ENCODE data around the gene DNM1. TPM values are rescaled to one million over a fixed set of nuclear protein-coding genes. Genes with fewer than 3 reads are reported as not detected.
"Not testable (repeated sequence)": the region's sequence is repeated elsewhere in the genome, so short reads cannot be mapped to it uniquely, and the experiment has no call there.

DNM1 gene
- total RNA-seq, 1 experiment from 2014 or later, result 20.6 TPM

GRCh38 chr9:128222880-128223670, 19.9 kb downstream of the DNM1 start:
- no peak for DNase-seq (ENCODE audit: low spot score)

DNA sequence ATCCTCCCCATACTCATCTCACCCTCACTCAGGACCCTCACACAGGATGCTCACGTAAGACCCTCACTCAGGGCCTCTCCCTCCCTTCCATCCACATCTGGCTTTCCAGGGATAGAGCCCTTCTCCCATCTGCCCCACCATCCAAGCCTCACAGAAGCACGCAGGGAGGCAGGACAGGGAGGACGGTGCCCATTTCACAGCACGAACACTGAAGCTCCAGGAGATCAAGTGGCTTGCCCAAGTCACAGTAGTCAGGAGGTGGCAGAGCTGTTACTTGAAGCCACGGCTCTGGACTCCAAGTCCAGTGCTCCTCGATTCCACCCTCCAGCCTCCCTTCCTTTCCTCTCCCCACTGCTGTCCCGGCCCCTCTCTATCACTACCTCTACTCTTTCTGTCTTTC, 21.7 kb downstream of the DNM1 start:
- DNase-seq (ENCODE audit: low spot score), result no peak

DNA sequence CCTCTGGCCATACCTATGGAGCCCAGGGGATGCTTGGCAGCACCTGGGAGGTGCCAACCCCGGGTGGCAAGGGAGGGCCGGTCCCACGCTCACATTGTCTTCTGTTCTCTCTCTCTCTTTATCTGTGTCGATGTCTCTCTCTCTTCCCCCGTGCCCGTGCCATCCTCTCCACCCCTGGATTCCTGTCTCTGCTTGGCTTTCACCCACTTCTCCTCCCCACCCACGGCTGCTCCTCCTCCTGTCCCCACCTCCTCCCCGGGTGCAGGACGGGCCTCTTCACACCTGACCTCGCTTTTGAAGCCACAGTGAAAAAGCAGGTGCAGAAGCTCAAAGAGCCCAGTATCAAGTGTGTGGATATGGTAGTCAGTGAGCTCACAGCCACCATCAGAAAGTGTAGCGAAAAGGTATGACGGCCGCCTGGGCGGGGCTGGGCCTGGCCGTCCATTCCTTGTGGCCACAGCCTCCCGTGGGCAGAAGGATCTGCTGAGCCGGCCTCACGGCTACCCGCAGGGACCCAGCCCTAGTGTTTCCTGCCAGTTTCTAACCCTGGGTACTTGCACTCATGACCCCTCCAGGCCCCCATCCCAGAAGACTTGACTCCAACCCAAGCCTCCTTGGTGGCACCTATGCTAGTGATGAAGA, 22.7 kb downstream of the DNM1 start:
- DNase-seq (ENCODE audit: low spot score), result no peak

GRCh38 chr9:128226412-128226801, 23.2 kb downstream of the DNM1 start:
- no peak for DNase-seq (ENCODE audit: low spot score)

GRCh38 chr9:128230897-128231296, 27.7 kb downstream of the DNM1 start:
- not testable (repeated sequence) for DNase-seq (ENCODE audit: low spot score)

DNA sequence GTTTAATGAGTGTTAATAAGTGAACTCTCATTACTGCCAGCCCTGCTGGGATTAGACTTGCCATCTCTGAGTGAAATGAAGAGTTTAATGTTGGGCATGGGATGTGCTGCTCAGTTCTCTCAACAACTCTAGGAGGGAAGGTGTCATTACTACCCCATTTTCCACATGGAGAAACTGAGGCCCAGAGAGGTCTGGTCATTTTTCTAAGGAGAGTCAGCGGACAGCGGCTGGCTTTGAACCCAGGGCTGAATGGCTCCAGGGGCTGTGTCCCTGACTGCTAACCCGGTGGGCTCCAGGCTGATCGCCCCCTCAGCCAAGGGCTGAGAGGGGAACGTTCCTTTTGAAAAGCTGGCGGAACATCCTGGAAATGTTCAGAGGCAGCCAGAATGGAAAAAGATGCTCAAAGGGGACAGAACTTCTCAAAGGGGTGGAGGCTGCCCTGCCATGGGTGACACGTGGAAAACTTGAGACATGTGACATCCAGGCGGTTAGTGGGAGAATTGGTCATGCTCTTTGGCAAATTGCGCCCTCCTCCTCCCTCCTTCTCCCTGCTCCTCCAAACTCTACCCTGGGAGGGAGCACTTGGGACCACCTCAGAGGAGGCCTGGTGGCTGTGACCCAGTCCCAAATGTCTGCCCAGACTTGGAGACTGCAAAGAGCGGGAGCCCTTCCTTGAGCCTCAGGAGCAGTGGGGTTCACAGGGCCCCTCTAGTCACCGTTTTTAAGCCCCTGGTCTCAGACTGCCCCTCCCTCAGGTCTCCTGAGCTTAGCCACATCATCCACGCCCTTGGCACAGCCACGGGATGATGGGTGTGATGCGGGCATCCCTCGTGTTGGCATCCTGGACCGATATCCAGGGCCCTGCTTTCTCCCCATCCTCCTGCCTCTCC, 28.7 kb downstream of the DNM1 start:
- DNase-seq (ENCODE audit: low spot score), result no peak

- DNase-seq (ENCODE audit: low spot score), result no peak
These were observed 29.6 kb downstream of the DNM1 start for GRCh38 chr9:128232528-128233428.

DNA sequence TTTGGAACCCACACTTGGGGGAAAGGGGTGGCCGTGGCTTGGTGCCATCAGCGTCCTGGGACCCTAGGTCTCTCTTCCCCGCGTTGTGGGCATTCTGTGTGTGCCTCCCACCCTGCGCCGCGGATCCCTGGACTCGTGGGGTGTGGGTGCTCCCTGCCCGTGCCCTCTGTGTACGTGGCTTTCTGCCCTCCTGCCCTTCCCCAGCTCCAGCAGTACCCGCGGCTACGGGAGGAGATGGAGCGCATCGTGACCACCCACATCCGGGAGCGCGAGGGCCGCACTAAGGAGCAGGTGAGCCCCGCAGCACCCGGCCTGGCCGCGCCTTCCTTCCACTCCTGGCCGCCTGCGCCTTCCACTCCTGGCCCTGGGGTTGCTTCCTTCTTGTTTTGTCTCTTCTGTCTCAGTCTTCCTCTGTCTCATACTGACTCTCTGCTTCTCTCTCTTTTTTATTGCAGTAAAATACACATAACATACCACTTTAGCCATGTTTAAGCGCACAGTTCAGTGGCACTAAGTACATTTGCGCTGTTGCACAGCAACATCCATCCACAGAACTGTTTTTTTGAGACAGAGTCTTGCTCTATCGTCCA, 30.7 kb downstream of the DNM1 start:
- DNase-seq (ENCODE audit: low spot score), result no peak

DNA sequence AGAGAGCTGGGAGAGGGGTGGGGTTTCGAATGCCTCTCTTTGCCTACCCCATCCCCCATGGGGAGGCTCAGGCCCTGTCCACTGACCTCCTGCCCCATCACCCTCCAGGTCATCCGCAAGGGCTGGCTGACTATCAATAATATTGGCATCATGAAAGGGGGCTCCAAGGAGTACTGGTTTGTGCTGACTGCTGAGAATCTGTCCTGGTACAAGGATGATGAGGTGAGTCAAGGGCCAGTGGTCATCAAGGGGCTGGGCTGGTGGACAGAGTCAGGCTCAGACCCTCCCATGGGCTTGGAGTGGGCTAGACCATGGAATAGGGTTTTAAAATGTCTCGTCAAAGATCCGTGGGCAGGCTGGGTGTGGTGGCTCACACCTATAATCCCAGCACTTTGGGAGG, 38.9 kb downstream of the DNM1 start:
- no peak for DNase-seq (ENCODE audit: low spot score)

GRCh38 chr9:128242828-128243214, 39.6 kb downstream of the DNM1 start:
- no peak for DNase-seq (ENCODE audit: low spot score)

GRCh38 chr9:128243215-128244018, 40.2 kb downstream of the DNM1 start:
- DNase-seq (ENCODE audit: low spot score), result no peak

GRCh38 chr9:128244091-128244836, 41.1 kb downstream of the DNM1 start:
- no peak for DNase-seq (ENCODE audit: low spot score)

DNA sequence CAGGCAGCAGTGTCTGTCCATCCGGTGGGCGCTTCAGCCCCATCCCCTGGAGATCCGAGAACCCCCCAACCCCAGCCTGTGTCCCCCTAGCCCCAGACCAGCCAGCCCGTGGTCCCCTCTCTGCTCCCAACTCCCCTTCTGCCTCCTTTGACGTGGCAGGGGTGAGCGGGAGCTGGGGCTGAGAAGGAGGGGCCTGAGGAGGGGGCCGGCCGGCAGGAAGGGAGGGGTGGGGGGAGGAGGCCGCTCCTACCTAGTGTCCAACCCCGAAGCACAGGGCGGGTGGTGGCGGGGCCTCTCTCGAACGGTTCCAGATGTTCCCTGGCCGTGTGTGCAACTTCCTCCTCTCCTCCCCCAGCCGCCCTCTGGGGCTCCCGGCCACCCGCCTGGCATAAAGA, 41.7 kb downstream of the DNM1 start:
- no peak for DNase-seq (ENCODE audit: low spot score)

DNA sequence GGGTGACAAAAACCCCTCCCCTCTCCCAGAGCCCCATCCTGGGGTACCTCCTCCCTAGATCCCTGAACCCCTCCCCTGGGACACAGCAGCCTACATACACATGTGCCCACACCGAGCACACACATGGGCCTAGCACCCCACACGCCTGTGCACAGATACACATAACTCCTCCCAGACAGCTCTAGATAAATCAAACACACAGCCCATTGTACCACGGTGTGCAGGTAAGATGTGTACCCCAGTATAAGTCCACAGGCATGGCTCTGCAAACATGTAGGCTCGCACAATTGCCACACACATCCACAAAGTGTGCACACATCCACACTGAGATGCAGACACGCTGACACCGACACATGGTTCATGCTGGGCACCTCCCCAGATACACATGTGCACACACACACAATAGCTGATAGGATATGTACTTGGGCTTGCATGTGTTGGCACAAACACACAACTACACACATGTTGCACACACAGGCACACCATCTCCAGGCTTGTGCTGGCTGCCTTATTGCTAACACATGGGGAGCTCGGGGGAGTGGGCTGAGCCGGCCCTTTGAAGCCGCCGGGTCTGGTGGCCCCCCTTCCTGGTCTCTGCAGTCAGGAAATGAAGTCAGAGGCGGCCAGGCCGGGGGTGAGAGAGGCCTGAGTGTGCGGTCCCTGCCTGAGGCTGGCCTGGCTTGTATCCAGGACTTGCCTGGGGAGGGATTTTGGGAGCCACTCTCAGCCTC, 42.4 kb downstream of the DNM1 start:
- DNase-seq (ENCODE audit: low spot score), result peak; percentile 68

DNA sequence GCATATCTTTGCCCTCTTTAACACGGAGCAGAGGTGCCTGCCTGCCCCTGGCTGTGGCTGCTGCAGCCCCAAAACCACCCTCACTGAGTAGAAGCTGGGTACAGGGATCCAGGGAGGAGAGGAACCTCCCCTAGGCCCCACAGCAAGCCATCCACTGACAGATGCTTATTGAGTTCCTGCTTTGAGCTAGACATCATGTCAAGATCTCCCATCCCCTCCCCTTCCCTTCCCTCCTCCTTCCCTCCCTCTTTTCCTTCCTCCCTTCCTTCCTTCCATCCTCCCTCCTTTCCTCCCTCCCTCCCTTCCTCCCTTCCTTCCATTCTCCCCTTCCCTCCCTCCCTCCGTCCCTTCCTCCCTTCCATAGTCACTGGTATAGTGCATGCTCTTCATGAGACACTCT, 43.3 kb downstream of the DNM1 start:
- no peak for DNase-seq (ENCODE audit: low spot score)

DNA sequence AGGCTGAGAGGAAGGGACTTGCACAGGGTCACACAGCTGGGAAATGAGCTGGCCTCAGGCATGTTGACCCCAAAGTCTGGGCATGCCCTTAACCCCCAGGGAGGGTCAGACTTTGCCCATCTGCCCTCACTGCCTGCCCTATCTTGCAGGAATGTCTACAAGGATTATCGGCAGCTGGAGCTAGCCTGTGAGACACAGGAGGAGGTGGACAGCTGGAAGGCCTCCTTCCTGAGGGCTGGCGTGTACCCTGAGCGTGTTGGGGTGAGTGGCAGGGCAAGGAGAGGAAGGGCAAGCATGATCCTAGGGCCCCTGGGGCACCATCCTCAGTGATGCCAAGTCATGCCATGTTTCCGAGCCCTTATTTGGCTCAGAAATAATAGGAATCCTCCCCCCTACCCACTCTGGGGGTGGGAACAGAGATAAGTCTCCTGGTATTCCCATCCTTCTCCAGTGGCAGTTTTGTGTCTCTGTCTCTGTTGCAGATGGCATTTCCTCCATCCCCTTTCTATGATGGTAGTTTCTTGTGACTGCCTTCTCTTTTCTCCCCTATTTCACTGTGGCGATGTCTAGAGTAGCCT, 44.1 kb downstream of the DNM1 start:
- no peak for DNase-seq (ENCODE audit: low spot score)

DNA sequence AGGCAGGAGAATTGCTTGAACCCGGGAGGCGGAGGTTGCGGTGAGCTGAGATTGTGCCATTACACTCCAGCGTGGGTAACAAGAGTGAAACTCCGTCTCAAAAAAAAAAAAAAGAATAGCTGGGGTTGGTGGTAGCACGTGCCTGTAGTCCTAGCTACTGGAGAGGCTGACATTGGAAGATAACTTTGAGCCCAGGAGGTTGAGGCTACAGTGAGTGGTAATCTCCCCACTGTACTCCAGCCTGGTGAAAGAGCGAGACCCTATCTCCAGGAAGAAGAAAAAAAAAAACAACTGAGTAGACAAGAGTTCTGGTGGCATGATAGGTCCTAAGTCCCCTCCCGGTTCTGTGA, 46.4 kb downstream of the DNM1 start:
- no peak for DNase-seq (ENCODE audit: low spot score)

All from A172 (cell line).